ENCODE measurements around the gene VPS16. TPM values are rescaled to one million over a fixed set of nuclear protein-coding genes. Genes with fewer than 3 reads are reported as not detected.

The VPS16 gene
- total RNA-seq: 10 to 100 TPM; 45.4 to 47.0 TPM

GRCh38 chr20:2840138-2840966 lies at the start of gene VPS16, which contains the start of gene PCED1A:
VPS16 (plus strand) TSS chr20:2840745; CDS start chr20:2840775, 30 bp downstream.
PCED1A (minus strand) TSS chr20:2840655; CDS start chr20:2839912, 743 bp downstream.

GRCh38 chr20:2800521-2801285 lies 39.8 kb upstream of the VPS16 start, which contains the start of gene CPXM1:
CPXM1 (minus strand) TSS chr20:2800627; CDS start chr20:2800572, 55 bp downstream.

DNA sequence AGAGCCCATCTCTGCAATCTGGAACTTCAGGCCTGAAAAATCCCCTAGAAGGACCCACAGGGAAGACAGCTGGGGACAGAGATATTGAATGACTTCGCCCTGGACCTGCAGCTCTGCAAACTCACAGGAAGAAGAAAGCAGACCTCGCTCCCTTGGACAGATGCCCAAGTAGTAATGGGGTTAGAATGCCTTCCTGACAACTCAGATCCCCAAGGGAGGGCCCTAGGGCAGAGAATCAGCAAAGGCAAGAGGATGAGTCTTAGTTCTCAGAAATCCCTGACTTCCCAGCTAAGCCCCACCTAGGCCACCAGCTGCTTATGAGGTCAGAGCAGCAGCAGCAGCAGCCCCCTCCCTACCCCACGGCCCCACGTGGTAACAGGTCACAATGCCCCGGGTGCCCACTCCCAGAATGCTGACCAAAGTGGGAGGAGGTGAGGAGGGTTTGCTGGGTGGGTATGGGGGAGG lies 25.9 kb upstream of the VPS16 start, which contains the start of gene C20orf141:
TSS of gene C20orf141 (plus strand) at position 401 of the 465 bp plus-strand sequence. CDS start 198 bp downstream, outside the sequence.

DNA sequence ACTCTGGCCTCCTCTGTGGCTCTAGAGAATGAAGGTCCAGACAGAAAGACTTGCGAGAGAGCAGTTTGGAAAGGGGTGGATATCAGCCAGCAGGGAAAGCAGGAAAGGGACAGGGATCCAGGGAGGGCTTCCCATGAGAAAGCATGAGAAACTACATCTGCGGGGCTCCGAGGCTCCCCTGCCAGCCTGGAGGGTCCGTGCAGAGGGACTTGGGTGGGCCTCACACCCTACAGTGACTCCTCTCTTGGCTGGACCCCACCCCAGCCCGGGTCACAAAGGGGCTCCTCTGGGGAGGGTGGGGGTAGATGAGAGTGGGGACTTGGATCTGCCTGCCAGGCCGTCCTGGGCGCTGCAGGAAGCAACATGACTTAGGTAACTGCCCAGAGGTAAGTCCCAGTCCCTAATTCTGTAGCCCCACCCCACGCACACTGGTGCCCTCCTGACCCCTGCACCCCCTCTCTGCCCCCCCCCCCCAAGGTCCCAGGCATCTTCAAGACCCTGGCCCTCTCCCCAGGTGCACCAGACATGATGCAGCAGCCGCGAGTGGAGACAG lies 24.4 kb upstream of the VPS16 start, which contains the start of gene TMEM239:
TSS of gene TMEM239 (plus strand) at position 335 of the 553 bp plus-strand sequence. CDS start at position 526, 191 bp downstream.

DNA sequence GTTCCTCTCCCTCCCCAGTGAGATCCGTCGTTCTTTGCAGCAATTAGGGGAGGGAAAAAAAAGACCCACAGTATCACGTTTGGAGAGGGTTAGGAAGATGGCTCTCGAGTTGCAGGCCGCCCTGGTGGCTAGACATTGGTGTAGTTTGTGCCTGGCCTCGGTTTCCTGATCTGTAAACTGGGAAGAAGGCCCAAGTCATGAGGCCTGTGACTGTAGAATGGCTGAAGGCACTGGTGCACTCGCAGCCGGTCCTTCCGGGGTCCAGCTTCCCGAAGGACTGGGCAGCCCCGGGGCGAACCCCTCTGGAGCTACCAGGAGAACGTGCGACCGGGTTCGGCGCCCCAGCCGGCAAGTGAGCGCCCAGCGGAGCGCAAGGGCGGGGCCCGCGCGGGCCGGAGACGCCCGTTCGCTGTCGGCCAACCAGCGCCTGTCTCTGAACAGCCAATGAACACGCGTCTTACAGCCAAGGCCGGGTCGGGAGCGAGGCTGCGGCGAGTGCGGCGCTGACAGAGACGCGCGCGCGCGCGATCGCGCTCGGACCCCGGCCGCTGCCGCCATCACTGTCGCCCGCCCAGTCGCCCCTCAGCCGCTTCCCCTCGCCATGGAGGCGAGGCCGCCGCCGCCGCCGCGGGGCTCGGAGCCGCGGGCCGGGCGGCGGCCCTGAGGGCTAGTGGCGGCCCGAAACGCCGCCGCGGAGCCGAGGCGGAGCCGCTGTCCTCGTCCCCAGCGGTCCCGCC lies 32.6 kb downstream of the VPS16 start, which contains the start of gene PTPRA:
TSS of gene PTPRA (plus strand) at position 472 of the 737 bp plus-strand sequence. CDS start 90,797 bp downstream, outside the sequence.

Other genes with a start within 250 kb of the VPS16 start
- 100 to 1,000 TPM; 118 to 262 TPM for gene NOP56, start 188.1 kb upstream of the VPS16 start, total RNA-seq
- gene IDH3B, start 176.5 kb upstream of the VPS16 start, total RNA-seq: 100 to 1,000 TPM in 1 of 2 donors, 10 to 100 TPM in 1; 80.2 to 103 TPM
- gene EBF4, start 148.0 kb upstream of the VPS16 start, total RNA-seq: under 1 TPM in 1 of 2 donors, not detected in 1; 0.34 TPM
- gene CPXM1, start 40.1 kb upstream of the VPS16 start, total RNA-seq: not detected
- gene C20orf141, start 25.8 kb upstream of the VPS16 start, total RNA-seq: not detected
- gene TMEM239, start 24.4 kb upstream of the VPS16 start, total RNA-seq: under 1 TPM in 1 of 2 donors, not detected in 1; 0.69 TPM
- gene PCED1A, start 90 bp upstream of the VPS16 start, total RNA-seq: 10 to 100 TPM; 25.6 to 33.4 TPM
- 10 to 100 TPM; 54.9 to 63.0 TPM for gene PTPRA, start 32.7 kb downstream of the VPS16 start, total RNA-seq
- 1 to 10 TPM in 1 of 2 donors, under 1 TPM in 1; 0.67 to 1.0 TPM for gene GNRH2, start 202.9 kb downstream of the VPS16 start, total RNA-seq
- gene MRPS26, start 205.3 kb downstream of the VPS16 start, total RNA-seq: 10 to 100 TPM; 36.8 to 69.3 TPM
- gene OXT, start 230.9 kb downstream of the VPS16 start, total RNA-seq: not detected
- gene AVP, start 244.0 kb downstream of the VPS16 start, total RNA-seq: not detected